Measurements from ENCODE around the gene RCAN3.
A peak's percentile ranks its signal among the peaks of the same experiment; 100 is the strongest.

The RCAN3 gene

DNA sequence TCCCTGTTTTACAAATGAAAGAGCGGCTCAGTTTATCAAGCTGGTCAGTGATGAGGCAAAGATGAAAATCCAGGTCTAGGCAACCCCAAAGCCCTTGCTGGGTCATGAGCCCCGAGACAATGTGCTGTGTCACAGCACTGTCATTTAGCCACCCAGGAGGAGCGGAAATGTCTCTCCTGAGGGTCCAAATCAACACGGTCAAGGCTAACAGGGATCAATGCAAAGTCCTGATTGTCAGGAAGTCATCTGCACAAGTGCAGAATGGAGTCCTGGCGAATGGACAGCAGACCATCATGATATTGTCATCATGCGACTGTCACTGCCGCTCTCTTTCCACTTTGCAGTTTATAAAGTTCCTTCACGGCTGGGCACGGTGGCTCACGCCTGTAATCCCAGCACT is 83.5 kb downstream of the RCAN3 start:
- DNase-seq, result no peak

DNA sequence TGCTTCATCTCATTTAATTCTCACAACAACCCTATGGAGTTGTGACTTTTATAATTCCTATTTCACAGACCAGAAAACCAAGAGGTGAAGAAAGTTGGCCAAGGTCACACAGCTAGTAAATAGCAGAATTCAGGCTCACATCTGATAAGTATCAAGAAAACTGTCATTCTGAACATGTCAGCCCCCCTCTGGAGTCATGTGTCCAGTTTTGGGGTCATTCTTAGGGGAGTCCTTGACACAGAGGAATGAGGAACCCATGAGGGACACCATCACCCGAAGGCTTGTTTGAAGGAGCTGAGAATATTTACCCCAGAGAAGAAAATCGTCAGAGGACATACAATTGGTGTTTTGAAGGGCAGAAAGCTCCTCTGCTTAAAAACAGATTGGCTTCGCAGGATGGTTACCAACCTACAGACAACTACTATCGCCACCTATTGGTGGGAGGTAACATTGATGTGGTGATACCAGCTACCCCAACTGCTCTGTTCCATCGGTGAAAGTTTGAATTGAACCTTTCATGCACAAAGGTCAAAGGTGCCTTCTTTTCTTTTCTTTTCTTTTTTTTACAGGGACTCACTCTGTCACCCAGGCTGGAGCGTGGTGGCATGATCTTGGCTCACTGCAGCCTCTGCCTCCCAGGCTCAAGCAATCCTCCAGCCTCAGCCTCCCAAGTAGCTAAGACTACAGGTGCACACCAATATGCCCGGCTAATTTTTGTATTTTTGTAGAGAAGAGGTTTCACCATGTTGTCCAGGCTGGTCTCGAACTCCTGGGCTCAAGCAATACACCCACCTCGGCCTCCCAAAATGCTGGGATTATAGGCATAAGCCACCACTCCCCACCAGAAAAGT is 84.6 kb downstream of the RCAN3 start:
- peak; percentile 85 for DNase-seq

DNA sequence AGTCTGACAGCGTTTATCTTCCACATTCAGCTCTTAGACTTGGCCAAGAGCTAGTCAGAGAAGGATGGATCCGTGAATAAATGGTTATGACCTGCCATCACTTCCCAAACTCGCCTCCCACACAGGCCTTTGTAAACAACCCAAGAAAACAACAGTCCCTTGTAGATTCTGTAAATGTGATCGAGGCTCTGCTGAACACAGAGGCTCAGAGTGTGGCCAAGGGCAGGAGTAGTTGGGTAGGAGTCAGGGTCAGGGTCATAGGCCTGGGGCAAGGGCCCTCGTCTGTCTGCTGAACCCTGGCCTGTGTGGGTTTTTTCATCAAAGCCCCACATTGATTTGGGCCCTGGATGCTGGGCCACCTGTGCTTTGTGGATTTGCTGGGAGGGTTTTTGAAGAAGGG is 85.9 kb downstream of the RCAN3 start:
- DNase-seq, result no peak

DNA sequence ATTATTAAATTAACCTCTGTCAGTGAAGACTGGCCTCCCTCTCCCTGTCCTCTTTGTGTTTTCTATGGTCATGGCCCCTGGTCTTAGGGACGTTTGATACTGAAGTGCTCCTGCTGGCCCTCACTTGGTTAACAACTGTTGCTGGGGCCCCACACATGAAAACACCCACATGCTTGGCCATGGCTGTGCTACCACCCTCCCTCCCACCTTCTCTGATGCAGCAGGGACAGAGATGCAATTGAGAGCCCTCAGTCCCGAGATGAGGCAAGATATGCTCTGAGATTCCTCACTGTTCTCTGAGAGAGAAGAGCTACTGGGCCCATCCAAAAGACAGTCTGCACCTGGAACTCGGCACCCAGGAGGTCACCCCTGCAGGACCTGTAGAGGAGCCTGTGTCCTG is 86.6 kb downstream of the RCAN3 start:
- no peak for DNase-seq

Data from hematopoietic multipotent progenitor cell treated with erythropoietin and hydrocortisone succinate and interleukin-3 and kit ligand, for 4 days (in vitro differentiated cells).